ENCODE measurements around the gene D2HGDH. TPM values are rescaled to one million over a fixed set of nuclear protein-coding genes. Genes with fewer than 3 reads are reported as not detected.

D2HGDH gene
- total and polyA plus RNA-seq, 2 of the 13 experiments (the other 11 are each of a cell fraction or from before 2014, with no cell fraction given) = 19.2 to 20.3 TPM

- TF ChIP-seq ATF2 (CRISPR knock-in tag; IDR thresholded peaks at IDR 0.05) (no peak; the same call in 1 of the 2 replicates), KMT2A (CRISPR knock-in tag; IDR thresholded peaks at IDR 0.05) (no peak; the same call in 1 of the 2 replicates), HOXA7 (CRISPR knock-in tag; IDR thresholded peaks at IDR 0.05) (no peak), ZFP82 (CRISPR knock-in tag; IDR thresholded peaks at IDR 0.05; ENCODE audit: borderline replicate concordance) (0 out of 2 replicates have a peak, but pooled peaks have one; percentile 17), CENPBD1 (CRISPR knock-in tag; IDR thresholded peaks at IDR 0.05; ENCODE audit: borderline replicate concordance, low read depth) (peak; percentile 53; the same call in 1 of the 2 replicates), PAWR (CRISPR knock-in tag; IDR thresholded peaks at IDR 0.05; ENCODE audit: borderline replicate concordance) (0 out of 2 replicates have a peak, but pooled peaks have one; percentile 4), KDM5B (CRISPR knock-in tag; IDR thresholded peaks at IDR 0.05; ENCODE audit: borderline replicate concordance) (peak; percentile 35; the same call in 1 of the 2 replicates), KDM6A (CRISPR knock-in tag; IDR thresholded peaks at IDR 0.05; ENCODE audit: low read depth) (peak; percentile 34), NAIF1 (CRISPR knock-in tag; IDR thresholded peaks at IDR 0.05; ENCODE audit: borderline replicate concordance) (no peak), ZNF713 (CRISPR knock-in tag; IDR thresholded peaks at IDR 0.05) (no peak), ZNF263 (CRISPR knock-in tag; IDR thresholded peaks at IDR 0.05) (peak; percentile 98), KAT8 (CRISPR knock-in tag; IDR thresholded peaks at IDR 0.05) (peak; percentile 76), BORCS8-MEF2B (CRISPR knock-in tag; IDR thresholded peaks at IDR 0.05) (no peak; the same call in 1 of the 2 replicates), POLR2A (IDR thresholded peaks at IDR 0.05; ENCODE audit: insufficient read depth in 1 of 2, low read depth in 2 of 2, low read length in 2 of 2) (peak in 1 of 2 experiments; percentile 64; a peak in 2 of 4 replicates), DRAP1 (CRISPR knock-in tag; IDR thresholded peaks at IDR 0.05) (0 out of 2 replicates have a peak, but pooled peaks have one; percentile 41), GMEB2 (CRISPR knock-in tag; IDR thresholded peaks at IDR 0.05; ENCODE audit: low read depth) (no peak), ZFAT (CRISPR knock-in tag; conservative IDR thresholded peaks at IDR 0.05) (no peak), MTA1 (CRISPR knock-in tag; IDR thresholded peaks at IDR 0.05; ENCODE audit: borderline replicate concordance) (peak; percentile 43; the same call in 1 of the 2 replicates), ZNF710 (CRISPR knock-in tag; IDR thresholded peaks at IDR 0.05; ENCODE audit: borderline replicate concordance) (peak; percentile 63; the same call in 1 of the 2 replicates), ZNF34 (CRISPR knock-in tag; IDR thresholded peaks at IDR 0.05; ENCODE audit: borderline replicate concordance) (no peak), RAD51 (IDR thresholded peaks at IDR 0.05; ENCODE audit: borderline replicate concordance) (no peak)
Observed at GRCh38 chr2:241773511-241774418, 39.3 kb downstream of the D2HGDH start (continued).

All from HepG2 (cell line).